Measurements from ENCODE around the gene KPNA5.

KPNA5 gene

DNA sequence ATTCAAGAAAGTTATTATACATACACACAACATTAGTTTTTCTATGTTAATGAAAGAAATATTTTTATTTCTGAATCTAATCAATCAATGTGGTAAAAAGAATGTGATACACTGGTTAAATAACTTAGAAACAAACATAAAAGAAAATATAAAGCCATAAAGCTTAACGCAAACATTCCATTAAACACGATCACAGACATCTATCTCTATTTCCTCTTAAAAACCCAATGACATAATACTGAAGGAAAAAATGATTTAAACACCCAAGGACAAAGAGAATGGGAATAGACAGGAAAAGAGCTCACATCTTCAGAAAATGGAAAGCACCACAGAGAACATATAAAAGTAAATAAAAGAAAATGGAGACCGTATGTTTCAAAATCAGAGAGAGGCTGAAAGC lies 31.9 kb upstream of the KPNA5 start:
- H3K4me2 ChIP-seq (ENCODE audit: low read length), result no peak overlapping the region
- no peaks in the 10 kb centered on the region for H3K4me1 ChIP-seq (ENCODE audit: low read length)
- no peaks in the 10 kb centered on the region for H3K27me3 ChIP-seq (ENCODE audit: low read depth, low read length)
- H3K4me3 ChIP-seq (ENCODE audit: low read length), result no peak overlapping the region
- no peaks in the 10 kb centered on the region for H3K9me3 ChIP-seq (ENCODE audit: insufficient read depth, low read length)
- H4K20me1 ChIP-seq (ENCODE audit: insufficient read depth, low read length), result no peaks in the 10 kb centered on the region
- no peak overlapping the region for H3K9ac ChIP-seq (ENCODE audit: low read length)
- no peak overlapping the region for H3K27ac ChIP-seq (ENCODE audit: low read length)
- TF ChIP-seq EZH2phosphoT487 (IDR thresholded peaks at IDR 0.05; ENCODE audit: low read depth), result no peak
- TF ChIP-seq, protein P1, sequence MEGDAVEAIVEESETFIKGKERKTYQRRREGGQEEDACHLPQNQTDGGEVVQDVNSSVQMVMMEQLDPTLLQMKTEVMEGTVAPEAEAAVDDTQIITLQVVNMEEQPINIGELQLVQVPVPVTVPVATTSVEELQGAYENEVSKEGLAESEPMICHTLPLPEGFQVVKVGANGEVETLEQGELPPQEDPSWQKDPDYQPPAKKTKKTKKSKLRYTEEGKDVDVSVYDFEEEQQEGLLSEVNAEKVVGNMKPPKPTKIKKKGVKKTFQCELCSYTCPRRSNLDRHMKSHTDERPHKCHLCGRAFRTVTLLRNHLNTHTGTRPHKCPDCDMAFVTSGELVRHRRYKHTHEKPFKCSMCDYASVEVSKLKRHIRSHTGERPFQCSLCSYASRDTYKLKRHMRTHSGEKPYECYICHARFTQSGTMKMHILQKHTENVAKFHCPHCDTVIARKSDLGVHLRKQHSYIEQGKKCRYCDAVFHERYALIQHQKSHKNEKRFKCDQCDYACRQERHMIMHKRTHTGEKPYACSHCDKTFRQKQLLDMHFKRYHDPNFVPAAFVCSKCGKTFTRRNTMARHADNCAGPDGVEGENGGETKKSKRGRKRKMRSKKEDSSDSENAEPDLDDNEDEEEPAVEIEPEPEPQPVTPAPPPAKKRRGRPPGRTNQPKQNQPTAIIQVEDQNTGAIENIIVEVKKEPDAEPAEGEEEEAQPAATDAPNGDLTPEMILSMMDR (IDR thresholded peaks at IDR 0.05; ENCODE audit: low read depth, low read length), result no peak
- peaks cover 8% of the 10 kb centered on the region for H3K36me3 ChIP-seq (replicated peaks; ENCODE audit: low read depth, low read length)
- no peak overlapping the region for H2AFZ ChIP-seq (ENCODE audit: low read depth, low read length)
- H3K79me2 ChIP-seq (ENCODE audit: low read length), result no peaks in the 10 kb centered on the region

DNA sequence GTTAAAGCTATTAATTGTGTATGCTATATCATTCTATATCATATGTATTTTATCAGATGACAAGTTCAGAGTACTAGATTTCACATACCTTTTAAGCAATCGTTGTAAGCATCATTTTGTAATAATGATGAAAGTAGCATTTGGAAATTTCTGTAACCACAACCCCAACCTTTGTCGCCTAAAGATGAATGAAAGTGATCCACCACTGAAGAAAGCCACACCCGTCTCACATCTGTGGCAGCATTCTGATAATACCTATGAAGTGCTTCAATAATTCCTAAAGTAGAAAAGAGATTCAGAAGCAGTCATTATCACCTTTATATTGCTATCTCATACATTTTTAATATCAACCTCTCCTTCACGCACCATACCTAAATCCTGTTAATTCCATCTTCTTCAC lies 29.1 kb upstream of the KPNA5 start:
- Histone ChIP-seq H2AFZ (ENCODE audit: low read depth, low read length) (no peak overlapping the region), H3K9ac (ENCODE audit: low read length) (no peak overlapping the region), H3K4me2 (ENCODE audit: low read length) (no peak overlapping the region), H3K4me3 (ENCODE audit: low read length) (no peak overlapping the region), H3K27ac (ENCODE audit: low read length) (no peak overlapping the region), H3K79me2 (ENCODE audit: low read length) (no peaks in the 10 kb centered on the region), H3K27me3 (ENCODE audit: low read depth, low read length) (no peaks in the 10 kb centered on the region), H3K9me3 (ENCODE audit: insufficient read depth, low read length) (no peaks in the 10 kb centered on the region), H4K20me1 (ENCODE audit: insufficient read depth, low read length) (no peaks in the 10 kb centered on the region), H3K4me1 (ENCODE audit: low read length) (no peaks in the 10 kb centered on the region), H3K36me3 (replicated peaks; ENCODE audit: low read depth, low read length) (peaks cover 8% of the 10 kb centered on the region)
- TF ChIP-seq, protein P1 (IDR thresholded peaks at IDR 0.05; ENCODE audit: low read depth, low read length), result no peak
- no peak for TF ChIP-seq EZH2phosphoT487 (IDR thresholded peaks at IDR 0.05; ENCODE audit: low read depth)

DNA sequence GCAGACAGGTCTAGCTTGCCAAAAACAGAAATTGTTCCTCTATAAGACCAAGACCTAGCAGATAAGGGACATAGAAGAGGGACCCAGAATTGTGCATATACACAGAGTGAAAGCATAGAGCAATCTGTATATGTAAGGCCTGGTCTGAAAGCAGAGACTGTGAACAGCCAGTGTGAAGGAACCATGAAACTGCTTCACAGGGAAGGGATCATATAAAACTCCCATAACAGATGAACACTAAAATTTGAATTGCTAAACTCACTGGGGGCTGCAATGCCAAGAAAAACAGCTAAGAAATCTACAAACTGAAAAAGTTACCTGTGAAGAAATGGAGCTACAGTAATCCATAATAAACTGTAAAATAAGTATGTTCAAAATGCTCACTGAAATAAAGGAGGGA lies 19.4 kb upstream of the KPNA5 start:
- H3K9ac ChIP-seq (ENCODE audit: low read length), result no peak overlapping the region
- H3K36me3 ChIP-seq (replicated peaks; ENCODE audit: low read depth, low read length), result peaks cover 8% of the 10 kb centered on the region
- H2AFZ ChIP-seq (ENCODE audit: low read depth, low read length), result no peak overlapping the region
- no peak overlapping the region for H3K4me3 ChIP-seq (ENCODE audit: low read length)
- peaks cover 10% of the 10 kb centered on the region for H4K20me1 ChIP-seq (ENCODE audit: insufficient read depth, low read length)
- H3K27ac ChIP-seq (ENCODE audit: low read length), result no peak overlapping the region
- H3K27me3 ChIP-seq (ENCODE audit: low read depth, low read length), result no peaks in the 10 kb centered on the region
- H3K9me3 ChIP-seq (ENCODE audit: insufficient read depth, low read length), result no peaks in the 10 kb centered on the region
- peaks cover 68% of the 10 kb centered on the region for H3K79me2 ChIP-seq (ENCODE audit: low read length)
- H3K4me2 ChIP-seq (ENCODE audit: low read length), result no peak overlapping the region
- TF ChIP-seq, protein P1 (IDR thresholded peaks at IDR 0.05; ENCODE audit: low read depth, low read length), result no peak
- TF ChIP-seq EZH2phosphoT487 (IDR thresholded peaks at IDR 0.05; ENCODE audit: low read depth), result no peak
- H3K4me1 ChIP-seq (ENCODE audit: low read length), result peaks cover 9% of the 10 kb centered on the region

DNA sequence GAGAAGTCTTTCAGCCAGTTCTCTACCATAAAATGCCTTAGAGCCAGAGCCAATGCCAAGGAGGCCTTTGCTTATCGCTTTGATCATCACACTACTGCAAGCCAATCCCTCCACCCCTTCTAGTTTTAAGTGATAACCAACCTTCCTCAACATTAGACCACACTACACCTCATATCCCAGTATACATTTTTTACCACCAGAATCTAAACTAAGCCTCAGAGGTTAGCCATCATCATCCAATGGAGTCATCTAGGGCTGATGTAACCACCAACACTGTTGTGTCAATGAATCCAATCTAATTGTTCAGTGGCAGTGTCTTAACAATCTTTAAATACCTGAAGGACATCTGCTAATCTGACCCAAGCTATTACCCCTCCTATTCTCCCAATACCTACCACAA lies 18.8 kb upstream of the KPNA5 start:
- H3K27me3 ChIP-seq (ENCODE audit: low read depth, low read length), result no peaks in the 10 kb centered on the region
- peaks cover 74% of the 10 kb centered on the region for H3K79me2 ChIP-seq (ENCODE audit: low read length)
- H2AFZ ChIP-seq (ENCODE audit: low read depth, low read length), result no peak overlapping the region
- no peak overlapping the region for H3K4me3 ChIP-seq (ENCODE audit: low read length)
- no peaks in the 10 kb centered on the region for H3K9me3 ChIP-seq (ENCODE audit: insufficient read depth, low read length)
- peaks cover 8% of the 10 kb centered on the region for H3K36me3 ChIP-seq (replicated peaks; ENCODE audit: low read depth, low read length)
- no peak overlapping the region for H3K9ac ChIP-seq (ENCODE audit: low read length)
- no peak for TF ChIP-seq EZH2phosphoT487 (IDR thresholded peaks at IDR 0.05; ENCODE audit: low read depth)
- TF ChIP-seq, protein P1 (IDR thresholded peaks at IDR 0.05; ENCODE audit: low read depth, low read length), result no peak
- peaks cover 13% of the 10 kb centered on the region for H4K20me1 ChIP-seq (ENCODE audit: insufficient read depth, low read length)
- no peak overlapping the region for H3K27ac ChIP-seq (ENCODE audit: low read length)
- no peak overlapping the region for H3K4me2 ChIP-seq (ENCODE audit: low read length)
- H3K4me1 ChIP-seq (ENCODE audit: low read length), result peaks cover 14% of the 10 kb centered on the region

Data from OCI-LY3 (cell line).